Left ventricle myocardium inferior (tissue), 1 donor: ENCODE measurements around the gene NCAPG. TPM values are rescaled to one million over a fixed set of nuclear protein-coding genes. Genes with fewer than 3 reads are reported as not detected.
"Not testable (repeated sequence)": the region's sequence is repeated elsewhere in the genome, so short reads cannot be mapped to it uniquely, and the experiment has no call there.

Experiments used
- DNase-seq: peaks from one replicate; pipeline ENCODE4 v3.0.0-alpha.2; 2020
- H3K27ac ChIP-seq: fragments of 200-600 bp; replicated peaks from 2 replicates; pipeline ENCODE4 v1.8.0; 2021
- H3K27me3 ChIP-seq: fragments of 200-600 bp; 2 replicates; pipeline ENCODE4 v1.8.0; 2021; ENCODE audit warnings: low read depth
- H3K36me3 ChIP-seq: fragments of 200-600 bp; 2 replicates; pipeline ENCODE4 v1.8.0; 2021
- H3K4me1 ChIP-seq: fragments of 200-600 bp; 2 replicates; pipeline ENCODE4 v1.8.0; 2021
- H3K4me3 ChIP-seq: fragments of 200-600 bp; 2 replicates; pipeline ENCODE4 v1.8.0; 2021; ENCODE audit warnings: mild to moderate bottlenecking, moderate library complexity
- H3K9me3 ChIP-seq: fragments of 200-600 bp; replicated peaks from 2 replicates; pipeline ENCODE4 v1.8.0; 2021
- CTCF ChIP-seq: fragments of 200-600 bp; IDR thresholded peaks from 2 replicates; pipeline ENCODE4 v1.8.0; 2021; ENCODE audit warnings: antibody characterized with exemption, mild to moderate bottlenecking, borderline replicate concordance
- intact Hi-C: fragments of 100-400 bp; cut with micrococcal nuclease; formaldehyde crosslinking; loops from one replicate; pipeline ENCODE4 v1.11.0; 2022
- total RNA-seq: library from RNA; stranded (reverse); fragmentation: NEBNext Ultra II Directional; extraction: Animal tissue kit (Norgen Biotek cat#: 25700); gene quantifications from one replicate; pipeline ENCODE4 v1.2.1, GENCODE V29; 2021
- donor health status: DM: no; HTN: yes; CAD: no; lungs with severe emphysema.

Gene NCAPG
- total RNA-seq, 1 donor from 2014 or later: 0.38 TPM

GRCh38 chr4:17846266-17846665, 35.5 kb downstream of the NCAPG start:
- no peak for DNase-seq
- Histone ChIP-seq H3K9me3 (no peaks in the 10 kb centered on the region), H3K4me3 (no peak overlapping the region), H3K27me3 (no peaks in the 10 kb centered on the region), H3K36me3 (no peaks in the 10 kb centered on the region), H3K4me1 (no peaks in the 10 kb centered on the region), H3K27ac (no peak overlapping the region)
- intact Hi-C loops: no loop called here
- TF ChIP-seq CTCF: no peak

DNA sequence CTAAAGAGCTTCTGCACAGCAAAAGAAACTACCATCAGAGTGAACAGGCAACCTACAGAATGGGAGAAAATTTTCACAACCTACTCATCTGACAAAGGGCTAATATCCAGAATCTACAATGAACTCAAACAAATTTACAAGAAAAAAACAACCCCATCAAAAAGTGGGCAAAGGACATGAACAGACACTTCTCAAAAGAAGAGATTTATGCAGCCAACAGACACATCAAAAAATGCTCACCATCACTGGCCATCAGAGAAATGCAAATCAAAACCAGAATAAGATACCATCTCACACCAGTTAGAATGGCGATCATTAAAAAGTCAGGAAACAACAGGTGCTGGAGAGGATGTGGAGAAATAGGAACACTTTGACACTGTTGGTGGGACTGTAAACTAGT, 39.5 kb downstream of the NCAPG start:
- H3K27me3 ChIP-seq, H3K36me3 ChIP-seq, H3K9me3 ChIP-seq, H3K4me1 ChIP-seq, H3K27ac ChIP-seq, DNase-seq, H3K4me3 ChIP-seq, intact Hi-C loops: not testable (repeated sequence)

DNA sequence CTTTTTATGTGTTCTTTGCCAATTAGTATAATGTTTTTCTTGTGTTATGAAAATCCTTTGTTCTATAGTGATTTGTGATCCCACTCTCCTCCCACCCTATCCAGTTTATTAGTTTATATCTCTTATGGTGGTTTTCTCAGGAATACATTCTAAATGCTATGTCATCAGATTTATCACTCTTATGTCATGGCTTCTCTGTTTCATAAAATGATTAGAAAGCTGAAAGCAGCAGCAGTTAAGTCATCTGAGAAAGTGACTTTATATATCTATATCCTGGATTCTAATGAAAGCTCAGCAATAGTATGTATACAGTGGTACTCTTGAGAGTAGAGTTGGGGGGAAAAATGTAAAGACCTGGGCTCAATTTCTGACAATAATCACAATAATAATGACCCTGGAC, 41.2 kb downstream of the NCAPG start:
- no peaks in the 10 kb centered on the region for H3K36me3 ChIP-seq
- no peak overlapping the region for H3K4me3 ChIP-seq
- no peak for DNase-seq
- intact Hi-C loops: no loop called here
- no peaks in the 10 kb centered on the region for H3K4me1 ChIP-seq
- no peak for TF ChIP-seq CTCF
- H3K9me3 ChIP-seq: no peaks in the 10 kb centered on the region
- no peak overlapping the region for H3K27ac ChIP-seq
- no peaks in the 10 kb centered on the region for H3K27me3 ChIP-seq

- Histone ChIP-seq H3K27me3 (no peaks in the 10 kb centered on the region), H3K4me1 (no peaks in the 10 kb centered on the region), H3K4me3 (no peak overlapping the region), H3K27ac (no peak overlapping the region), H3K9me3 (peaks cover 12% of the 10 kb centered on the region), H3K36me3 (no peaks in the 10 kb centered on the region)
- intact Hi-C loops: no loop called here
- no peak for DNase-seq
- no peak for TF ChIP-seq CTCF
Observed at GRCh38 chr4:17854036-17854435, 43.3 kb downstream of the NCAPG start.

- Histone ChIP-seq H3K4me1 (no peaks in the 10 kb centered on the region), H3K36me3 (peaks cover 12% of the 10 kb centered on the region), H3K27ac (no peak overlapping the region), H3K9me3 (peaks cover 30% of the 10 kb centered on the region), H3K27me3 (no peaks in the 10 kb centered on the region), H3K4me3 (no peak overlapping the region)
- no peak for TF ChIP-seq CTCF
- intact Hi-C loops: no loop called here
- DNase-seq: no peak
Observed at GRCh38 chr4:17859793-17860406, 49.1 kb downstream of the NCAPG start.

- peaks cover 12% of the 10 kb centered on the region for H3K36me3 ChIP-seq
Observed at GRCh38 chr4:17861906-17862305, 51.1 kb downstream of the NCAPG start.

More at GRCh38 chr4:17861906-17862305, 51.1 kb downstream of the NCAPG start:
- H3K4me3 ChIP-seq, H3K27me3 ChIP-seq, H3K27ac ChIP-seq, DNase-seq, intact Hi-C loops, H3K4me1 ChIP-seq: not testable (repeated sequence)
- peaks cover 30% of the 10 kb centered on the region for H3K9me3 ChIP-seq
